Measurements from ENCODE around the gene ANO1.
A peak's percentile ranks its signal among the peaks of the same experiment; 100 is the strongest.

ANO1 gene

DNA sequence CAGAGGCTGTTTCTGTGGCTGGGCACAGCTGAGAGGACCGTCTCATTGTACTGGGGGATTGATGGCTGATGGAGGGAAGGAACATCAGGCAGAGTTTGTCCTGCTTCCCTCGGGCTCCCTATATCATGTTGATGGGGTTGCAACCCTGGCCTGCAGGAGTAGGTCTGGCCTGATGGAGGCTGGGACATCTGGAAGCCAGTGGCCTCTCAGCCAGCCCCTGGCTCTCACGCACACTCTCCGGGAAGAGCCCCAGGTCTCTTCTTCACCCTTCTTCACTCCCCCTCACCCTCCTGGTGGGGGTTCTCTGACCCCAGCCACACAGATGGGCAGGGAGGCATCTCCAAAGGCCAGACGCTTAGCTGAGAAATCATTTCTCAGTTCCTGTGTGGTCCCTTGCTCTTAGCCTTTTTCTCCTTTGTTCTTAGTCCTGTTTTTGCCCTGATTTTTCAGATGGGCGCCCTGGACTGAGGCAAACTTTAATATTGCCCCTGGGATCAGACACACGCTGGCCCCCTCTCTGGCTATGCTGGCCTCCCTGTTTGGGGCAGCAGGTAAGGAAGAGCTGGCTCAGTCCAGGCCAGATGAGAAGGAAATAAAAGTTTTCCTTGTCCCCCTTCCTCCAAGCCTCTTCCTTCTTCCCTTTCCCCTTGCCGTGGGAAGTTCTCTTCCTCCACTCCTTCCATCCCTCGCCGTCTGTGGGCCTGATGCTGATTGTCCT is 13.9 kb upstream of the ANO1 start:
- Histone ChIP-seq H3K36me3 (ENCODE audit: control insufficient read depth, insufficient read depth, low read length) (no peaks in the 10 kb centered on the region), H3K56ac (ENCODE audit: low read length) (no peak overlapping the region), H3K79me2 (ENCODE audit: control insufficient read depth, insufficient read depth, low read length) (no peaks in the 10 kb centered on the region), H2BK120ac (ENCODE audit: low read depth, low read length) (no peak overlapping the region), H3K9ac (ENCODE audit: low read length) (no peak overlapping the region), H3K79me1 (ENCODE audit: low read length) (no peaks in the 10 kb centered on the region), H3K23ac (ENCODE audit: low read length) (no peak overlapping the region), H3K18ac (ENCODE audit: low read length) (no peak overlapping the region), H4K5ac (ENCODE audit: low read length) (no peak overlapping the region), H3K4me2 (ENCODE audit: low read length) (no peak overlapping the region), H3K4ac (ENCODE audit: low read depth, low read length) (no peak overlapping the region), H2AK5ac (ENCODE audit: low read length) (no peak overlapping the region), H4K8ac (ENCODE audit: low read depth, low read length) (no peak overlapping the region), H2BK15ac (replicated peaks; ENCODE audit: low read depth) (no peak overlapping the region), H3K27ac (ENCODE audit: low read depth, low read length) (no peak overlapping the region), H3K4me3 (ENCODE audit: low read length) (no peak overlapping the region), H2BK5ac (ENCODE audit: low read length) (no peak overlapping the region), H3K27me3 (ENCODE audit: insufficient read depth, low read length, poor library complexity) (no peaks in the 10 kb centered on the region), H3K4me1 (ENCODE audit: control insufficient read depth, low read depth, low read length) (peaks cover 4% of the 10 kb centered on the region)
- no peak for DNase-seq
- WGBS (ENCODE audit: extremely low coverage, insufficient coverage, low lambda C conversion rate) = no CpG with 5 or more reads among the region's 10 CpGs

- Histone ChIP-seq H2AK5ac (ENCODE audit: low read length) (no peak overlapping the region), H2BK5ac (ENCODE audit: low read length) (no peak overlapping the region), H3K18ac (ENCODE audit: low read length) (no peak overlapping the region), H3K4me1 (ENCODE audit: control insufficient read depth, low read depth, low read length) (peaks cover 4% of the 10 kb centered on the region), H3K79me1 (ENCODE audit: low read length) (no peaks in the 10 kb centered on the region), H2BK120ac (ENCODE audit: low read depth, low read length) (no peak overlapping the region), H2BK15ac (replicated peaks; ENCODE audit: low read depth) (no peak overlapping the region), H3K27me3 (ENCODE audit: insufficient read depth, low read length, poor library complexity) (no peaks in the 10 kb centered on the region), H3K4me3 (ENCODE audit: low read length) (no peak overlapping the region), H3K36me3 (ENCODE audit: control insufficient read depth, insufficient read depth, low read length) (no peaks in the 10 kb centered on the region), H3K4ac (ENCODE audit: low read depth, low read length) (no peak overlapping the region), H4K5ac (ENCODE audit: low read length) (no peak overlapping the region), H3K23ac (ENCODE audit: low read length) (no peak overlapping the region), H3K9ac (ENCODE audit: low read length) (no peak overlapping the region), H3K4me2 (ENCODE audit: low read length) (no peak overlapping the region), H3K56ac (ENCODE audit: low read length) (no peak overlapping the region), H3K27ac (ENCODE audit: low read depth, low read length) (no peak overlapping the region), H3K79me2 (ENCODE audit: control insufficient read depth, insufficient read depth, low read length) (no peaks in the 10 kb centered on the region), H4K8ac (ENCODE audit: low read depth, low read length) (no peak overlapping the region)
- WGBS (ENCODE audit: extremely low coverage, insufficient coverage, low lambda C conversion rate) = no CpG with 5 or more reads among the region's 8 CpGs
- no peak for DNase-seq
Observed at GRCh38 chr11:70064726-70065317, 13.3 kb upstream of the ANO1 start.

DNA sequence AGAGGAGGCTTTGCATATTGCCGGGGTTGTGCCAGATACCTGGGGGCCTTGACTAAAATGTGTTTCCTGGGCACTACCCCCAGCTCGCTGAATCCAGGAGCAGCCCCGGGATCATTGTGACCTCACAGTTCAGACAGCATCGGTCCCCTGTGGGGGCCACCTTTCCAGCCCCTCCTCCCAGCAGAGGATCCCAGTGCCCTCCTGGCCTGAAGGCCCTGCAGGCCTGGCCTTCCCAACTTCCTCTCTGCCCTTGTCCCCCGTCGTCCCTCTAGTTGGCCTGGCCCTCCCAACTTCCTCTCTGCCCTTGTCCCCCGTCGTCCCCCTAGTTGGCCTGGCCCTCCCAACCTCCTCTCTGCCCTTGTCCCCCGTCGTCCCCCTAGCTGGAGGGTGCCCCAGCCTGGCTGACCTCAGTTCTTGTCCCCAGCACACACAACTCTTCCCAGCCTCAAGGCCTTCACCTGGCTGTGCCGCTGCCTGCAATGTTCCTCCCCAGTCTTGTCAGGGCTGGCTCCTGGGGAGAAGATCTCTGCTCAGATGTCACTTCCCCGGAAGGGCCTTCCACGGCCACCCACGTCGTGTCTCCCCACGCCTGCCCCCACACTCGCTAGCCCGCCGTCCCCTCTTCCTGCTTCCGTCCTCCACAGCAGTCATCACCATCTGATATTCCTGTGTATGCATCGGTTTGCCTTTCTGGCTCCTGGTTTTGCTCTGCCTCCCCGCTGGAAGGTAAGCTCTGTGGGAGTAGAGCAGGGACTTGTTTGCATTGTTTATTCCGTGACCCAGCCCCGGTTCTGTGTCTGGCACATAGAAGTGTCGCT is 12.6 kb upstream of the ANO1 start:
- no peaks in the 10 kb centered on the region for H3K27me3 ChIP-seq (ENCODE audit: insufficient read depth, low read length, poor library complexity)

GRCh38 chr11:70066136-70066520 is 12.0 kb upstream of the ANO1 start:
- Histone ChIP-seq H3K4me3 (ENCODE audit: low read length) (no peak overlapping the region), H2BK5ac (ENCODE audit: low read length) (no peak overlapping the region), H3K18ac (ENCODE audit: low read length) (no peak overlapping the region), H3K79me1 (ENCODE audit: low read length) (no peaks in the 10 kb centered on the region), H3K23ac (ENCODE audit: low read length) (no peak overlapping the region), H3K56ac (ENCODE audit: low read length) (no peak overlapping the region), H4K8ac (ENCODE audit: low read depth, low read length) (no peak overlapping the region), H3K4ac (ENCODE audit: low read depth, low read length) (no peak overlapping the region), H2BK15ac (replicated peaks; ENCODE audit: low read depth) (no peak overlapping the region), H3K79me2 (ENCODE audit: control insufficient read depth, insufficient read depth, low read length) (no peaks in the 10 kb centered on the region), H3K27me3 (ENCODE audit: insufficient read depth, low read length, poor library complexity) (no peaks in the 10 kb centered on the region), H3K9ac (ENCODE audit: low read length) (no peak overlapping the region), H2BK120ac (ENCODE audit: low read depth, low read length) (no peak overlapping the region), H3K27ac (ENCODE audit: low read depth, low read length) (no peak overlapping the region), H3K36me3 (ENCODE audit: control insufficient read depth, insufficient read depth, low read length) (no peaks in the 10 kb centered on the region), H4K5ac (ENCODE audit: low read length) (no peak overlapping the region), H2AK5ac (ENCODE audit: low read length) (no peak overlapping the region), H3K4me1 (ENCODE audit: control insufficient read depth, low read depth, low read length) (peaks cover 2% of the 10 kb centered on the region), H3K4me2 (ENCODE audit: low read length) (no peak overlapping the region)
- no peak for DNase-seq
- no CpG with 5 or more reads among the region's 2 CpGs for WGBS (ENCODE audit: extremely low coverage, insufficient coverage, low lambda C conversion rate)

More for the DNA sequence above, 12.6 kb upstream of the ANO1 start:
- H3K23ac ChIP-seq (ENCODE audit: low read length) = no peak overlapping the region
- DNase-seq = peak; percentile 55
- no peak overlapping the region for H2BK5ac ChIP-seq (ENCODE audit: low read length)
- H3K4me2 ChIP-seq (ENCODE audit: low read length) = no peak overlapping the region
- H3K79me1 ChIP-seq (ENCODE audit: low read length) = no peaks in the 10 kb centered on the region
- H2BK120ac ChIP-seq (ENCODE audit: low read depth, low read length) = no peak overlapping the region
- no peak overlapping the region for H3K18ac ChIP-seq (ENCODE audit: low read length)
- H4K8ac ChIP-seq (ENCODE audit: low read depth, low read length) = no peak overlapping the region
- WGBS (ENCODE audit: extremely low coverage, insufficient coverage, low lambda C conversion rate) = no CpG with 5 or more reads among the region's 25 CpGs
- no peaks in the 10 kb centered on the region for H3K36me3 ChIP-seq (ENCODE audit: control insufficient read depth, insufficient read depth, low read length)
- no peak overlapping the region for H3K9ac ChIP-seq (ENCODE audit: low read length)
- H3K27ac ChIP-seq (ENCODE audit: low read depth, low read length) = no peak overlapping the region
- H3K56ac ChIP-seq (ENCODE audit: low read length) = no peak overlapping the region
- peaks cover 2% of the 10 kb centered on the region for H3K4me1 ChIP-seq (ENCODE audit: control insufficient read depth, low read depth, low read length)
- H2AK5ac ChIP-seq (ENCODE audit: low read length) = no peak overlapping the region
- H4K5ac ChIP-seq (ENCODE audit: low read length) = no peak overlapping the region
- H2BK15ac ChIP-seq (replicated peaks; ENCODE audit: low read depth) = no peak overlapping the region
- no peak overlapping the region for H3K4me3 ChIP-seq (ENCODE audit: low read length)
- H3K79me2 ChIP-seq (ENCODE audit: control insufficient read depth, insufficient read depth, low read length) = no peaks in the 10 kb centered on the region
- H3K4ac ChIP-seq (ENCODE audit: low read depth, low read length) = no peak overlapping the region

GRCh38 chr11:70066628-70067027 is 11.5 kb upstream of the ANO1 start:
- H2BK120ac ChIP-seq (ENCODE audit: low read depth, low read length) = no peak overlapping the region
- no peak overlapping the region for H4K5ac ChIP-seq (ENCODE audit: low read length)
- no peak overlapping the region for H2AK5ac ChIP-seq (ENCODE audit: low read length)
- H3K27ac ChIP-seq (ENCODE audit: low read depth, low read length) = no peak overlapping the region
- no peaks in the 10 kb centered on the region for H3K79me2 ChIP-seq (ENCODE audit: control insufficient read depth, insufficient read depth, low read length)
- H3K79me1 ChIP-seq (ENCODE audit: low read length) = no peaks in the 10 kb centered on the region
- H2BK5ac ChIP-seq (ENCODE audit: low read length) = no peak overlapping the region
- no peak overlapping the region for H3K23ac ChIP-seq (ENCODE audit: low read length)
- H3K18ac ChIP-seq (ENCODE audit: low read length) = no peak overlapping the region
- H3K27me3 ChIP-seq (ENCODE audit: insufficient read depth, low read length, poor library complexity) = no peaks in the 10 kb centered on the region
- H2BK15ac ChIP-seq (replicated peaks; ENCODE audit: low read depth) = no peak overlapping the region
- no peaks in the 10 kb centered on the region for H3K36me3 ChIP-seq (ENCODE audit: control insufficient read depth, insufficient read depth, low read length)
- H3K4me2 ChIP-seq (ENCODE audit: low read length) = no peak overlapping the region
- no peak overlapping the region for H3K4me3 ChIP-seq (ENCODE audit: low read length)
- H4K8ac ChIP-seq (ENCODE audit: low read depth, low read length) = no peak overlapping the region
- DNase-seq = no peak
- H3K56ac ChIP-seq (ENCODE audit: low read length) = no peak overlapping the region
- WGBS (ENCODE audit: extremely low coverage, insufficient coverage, low lambda C conversion rate) = no CpG with 5 or more reads among the region's 13 CpGs
- no peak overlapping the region for H3K4ac ChIP-seq (ENCODE audit: low read depth, low read length)
- H3K9ac ChIP-seq (ENCODE audit: low read length) = no peak overlapping the region
- H3K4me1 ChIP-seq (ENCODE audit: control insufficient read depth, low read depth, low read length) = peaks cover 2% of the 10 kb centered on the region
